ENCODE data around the gene RASGRP3.
"Not testable (repeated sequence)": the region's sequence is repeated elsewhere in the genome, so short reads cannot be mapped to it uniquely, and the experiment has no call there.

The RASGRP3 gene

DNA sequence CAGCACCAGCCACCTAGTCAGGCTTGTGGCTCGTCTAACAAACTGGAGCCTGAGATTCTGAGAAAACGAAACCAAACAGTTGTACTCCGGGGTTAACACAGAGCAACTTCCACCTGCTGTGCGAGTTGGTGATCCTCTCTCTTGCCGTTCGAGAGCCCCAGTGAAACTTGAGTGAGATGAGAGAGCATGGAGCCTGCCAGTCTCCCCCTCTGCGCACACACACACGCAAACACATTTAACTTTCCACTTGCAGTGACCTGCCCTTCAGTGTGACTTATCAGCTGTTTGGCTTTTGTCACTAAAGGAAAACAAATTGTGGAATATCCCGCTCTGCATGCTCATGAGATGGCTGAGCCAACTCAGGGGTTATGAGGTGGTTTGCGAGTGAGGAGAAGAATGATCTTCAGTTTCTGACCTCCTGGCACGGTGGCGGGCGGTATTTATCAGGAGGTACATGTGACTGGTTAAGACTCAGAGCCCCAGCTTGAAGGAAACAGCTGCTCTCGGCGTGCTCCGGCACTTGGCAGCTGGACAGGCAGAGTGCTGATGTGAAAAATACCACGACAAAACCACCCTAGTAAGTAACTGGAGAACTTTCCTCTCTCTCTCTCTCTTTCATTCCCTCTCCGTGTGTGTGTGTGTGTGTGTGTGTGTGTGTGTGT is at the start of gene RASGRP3:
TSS of gene RASGRP3 (plus strand) at position 519 of the 662 bp plus-strand sequence. CDS start 38,488 bp downstream, outside the sequence.
- DNase-seq (ENCODE audit: low spot score) = peak; percentile 70

GRCh38 chr2:33426666-33427231 is 49.7 kb upstream of the RASGRP3 start:
- no peak for DNase-seq (ENCODE audit: low spot score)

- DNase-seq (ENCODE audit: low spot score) = no peak
These were observed 46.4 kb upstream of the RASGRP3 start for GRCh38 chr2:33430077-33430476.

DNA sequence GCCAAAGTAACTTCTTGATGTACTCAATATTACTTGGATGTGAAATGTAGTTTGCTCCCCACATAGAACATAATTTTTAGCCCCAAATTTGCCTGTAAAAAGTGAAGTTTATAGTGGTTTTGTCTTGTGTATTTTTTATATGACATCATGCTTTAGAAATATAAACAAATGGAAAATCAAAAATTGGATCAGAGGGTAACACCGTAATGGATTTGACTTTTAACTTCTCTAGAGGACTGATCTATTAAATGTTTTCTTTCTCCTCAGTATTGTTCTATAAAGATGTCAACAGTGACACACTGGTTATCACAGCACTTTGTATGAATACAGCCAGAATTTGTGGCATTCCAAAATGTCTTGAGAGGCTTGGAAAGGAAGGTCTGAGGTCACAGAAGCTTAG is 45.6 kb upstream of the RASGRP3 start:
- no peak for DNase-seq (ENCODE audit: low spot score)

GRCh38 chr2:33432871-33433270 is 43.6 kb upstream of the RASGRP3 start:
- no peak for DNase-seq (ENCODE audit: low spot score)

- no peak for DNase-seq (ENCODE audit: low spot score)
These were observed 42.9 kb upstream of the RASGRP3 start for GRCh38 chr2:33433279-33434235.

DNA sequence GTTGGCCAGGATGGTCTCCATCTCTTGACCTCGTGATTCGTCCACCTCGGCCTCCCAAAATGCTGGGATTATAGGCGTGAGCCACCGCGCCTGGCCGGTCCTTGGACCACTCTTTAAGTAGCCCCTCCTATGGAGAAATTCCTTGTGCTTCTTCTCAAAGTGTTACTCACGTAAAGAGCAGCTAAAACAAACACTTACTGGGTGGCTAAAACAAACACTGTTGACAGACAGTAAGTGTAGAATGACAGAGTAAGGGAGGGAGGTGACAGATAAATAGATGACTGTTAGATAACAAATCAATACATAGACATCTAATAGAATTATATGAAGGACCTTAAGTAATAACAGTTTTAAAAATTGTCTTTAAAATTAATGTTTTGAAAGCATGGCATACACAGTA is 40.9 kb upstream of the RASGRP3 start:
- no peak for DNase-seq (ENCODE audit: low spot score)

- DNase-seq (ENCODE audit: low spot score) = no peak
These were observed 40.4 kb upstream of the RASGRP3 start for GRCh38 chr2:33436083-33436482.

GRCh38 chr2:33437297-33437696 is 39.2 kb upstream of the RASGRP3 start:
- DNase-seq (ENCODE audit: low spot score) = no peak

GRCh38 chr2:33437815-33438214 is 38.6 kb upstream of the RASGRP3 start:
- DNase-seq (ENCODE audit: low spot score) = no peak

DNA sequence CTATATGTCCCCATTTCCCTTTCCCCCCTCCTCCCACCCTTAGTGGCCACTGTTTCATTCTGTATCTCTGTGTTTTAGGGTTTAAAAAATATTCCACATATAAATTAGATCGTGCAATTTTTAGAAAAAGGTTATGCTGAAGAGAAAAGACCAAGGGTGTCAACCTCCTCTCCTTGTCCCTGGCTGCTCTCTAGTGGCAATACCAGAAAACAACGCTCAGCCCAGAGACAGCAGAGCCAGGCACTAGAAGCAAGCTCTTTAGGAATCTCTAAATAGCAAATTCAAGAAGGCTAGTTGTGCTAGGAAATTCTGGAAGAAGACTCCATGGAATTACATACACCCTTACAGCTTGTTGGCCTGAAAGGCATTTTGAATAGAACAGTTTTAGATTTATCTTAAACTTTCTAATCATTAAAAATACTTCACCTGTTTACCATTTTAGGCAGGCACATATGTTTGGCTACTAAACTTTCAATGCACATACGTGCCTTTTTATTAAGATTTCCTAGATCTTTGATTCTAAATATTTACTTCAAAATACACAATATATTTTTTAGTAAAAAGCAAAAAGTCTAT is 35.1 kb upstream of the RASGRP3 start:
- no peak for DNase-seq (ENCODE audit: low spot score)

GRCh38 chr2:33442052-33442451 is 34.4 kb upstream of the RASGRP3 start:
- DNase-seq (ENCODE audit: low spot score) = not testable (repeated sequence)

- DNase-seq (ENCODE audit: low spot score) = no peak
These were observed 33.8 kb upstream of the RASGRP3 start for GRCh38 chr2:33442528-33443079.

- DNase-seq (ENCODE audit: low spot score) = no peak
These were observed 33.1 kb upstream of the RASGRP3 start for GRCh38 chr2:33443274-33443829.

DNA sequence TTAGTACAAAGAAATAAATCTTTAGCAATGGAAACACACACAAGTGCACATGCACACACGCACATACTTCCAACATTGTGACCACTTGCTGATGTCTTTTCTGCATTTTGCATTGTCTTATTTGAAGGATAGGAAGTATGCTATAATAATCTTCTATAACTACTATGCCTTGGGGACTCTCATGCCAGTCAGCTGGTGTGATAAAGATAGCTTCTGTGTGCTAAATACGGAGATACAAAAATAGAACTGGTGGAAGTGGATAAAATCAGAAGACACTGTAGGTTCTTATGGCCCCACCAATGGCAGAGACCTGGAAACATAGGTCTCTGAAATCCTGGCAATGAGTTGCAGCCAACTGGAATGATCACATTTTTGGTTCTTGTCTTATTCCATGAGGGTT is 31.5 kb upstream of the RASGRP3 start:
- DNase-seq (ENCODE audit: low spot score) = no peak

DNA sequence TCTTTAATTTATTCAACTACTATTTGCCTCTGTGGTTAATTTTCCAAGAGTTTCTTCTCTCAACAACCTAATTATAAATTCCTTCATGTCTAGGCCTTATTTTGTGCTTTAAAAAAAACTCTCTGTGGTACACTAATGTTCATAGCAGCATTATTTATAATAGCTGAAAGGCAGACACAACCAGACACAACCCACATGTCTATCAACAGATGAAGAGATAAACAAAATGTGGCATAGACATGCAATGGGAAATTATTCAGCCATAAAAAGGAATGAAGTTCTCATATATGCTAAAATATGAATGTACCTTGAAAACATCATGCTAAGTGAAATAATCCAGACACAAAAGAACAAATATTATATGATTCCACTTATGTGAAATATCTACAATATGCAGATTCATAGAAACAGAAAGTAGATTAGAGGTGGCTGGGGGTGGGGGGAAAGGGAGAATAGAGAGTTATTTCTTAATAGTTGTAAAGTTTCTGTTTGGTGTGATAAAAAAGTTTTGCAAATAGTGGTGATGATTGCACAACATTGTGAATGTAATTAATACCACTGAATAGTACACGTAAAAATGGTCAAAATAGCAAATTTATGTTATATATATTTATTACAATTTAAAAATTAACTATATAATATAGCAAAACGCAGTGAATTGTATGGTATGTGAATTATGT is 28.1 kb upstream of the RASGRP3 start:
- no peak for DNase-seq (ENCODE audit: low spot score)

GRCh38 chr2:33451214-33451613 is 25.2 kb upstream of the RASGRP3 start:
- DNase-seq (ENCODE audit: low spot score) = no peak

DNA sequence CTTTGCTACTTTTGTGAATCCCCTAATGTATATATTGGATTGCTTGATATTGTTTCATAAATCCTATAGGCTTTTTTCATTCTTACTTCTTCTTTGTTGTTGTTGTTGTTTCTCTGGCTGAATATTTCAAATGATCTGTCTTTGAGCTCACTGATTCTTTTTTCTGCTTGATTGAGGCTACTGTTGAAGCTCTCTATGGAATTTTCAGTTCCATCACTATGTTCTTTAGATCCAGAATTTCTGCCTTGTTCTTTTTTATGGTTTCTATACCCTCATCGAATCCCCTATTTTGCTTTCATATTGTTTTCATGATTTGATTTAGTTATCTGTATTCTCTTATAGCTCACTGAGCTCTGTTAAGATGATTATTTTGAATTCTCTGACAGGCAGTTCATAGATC is 24.6 kb upstream of the RASGRP3 start:
- no peak for DNase-seq (ENCODE audit: low spot score)

- DNase-seq (ENCODE audit: low spot score) = no peak
These were observed 23.9 kb upstream of the RASGRP3 start for GRCh38 chr2:33452545-33452944.

DNA sequence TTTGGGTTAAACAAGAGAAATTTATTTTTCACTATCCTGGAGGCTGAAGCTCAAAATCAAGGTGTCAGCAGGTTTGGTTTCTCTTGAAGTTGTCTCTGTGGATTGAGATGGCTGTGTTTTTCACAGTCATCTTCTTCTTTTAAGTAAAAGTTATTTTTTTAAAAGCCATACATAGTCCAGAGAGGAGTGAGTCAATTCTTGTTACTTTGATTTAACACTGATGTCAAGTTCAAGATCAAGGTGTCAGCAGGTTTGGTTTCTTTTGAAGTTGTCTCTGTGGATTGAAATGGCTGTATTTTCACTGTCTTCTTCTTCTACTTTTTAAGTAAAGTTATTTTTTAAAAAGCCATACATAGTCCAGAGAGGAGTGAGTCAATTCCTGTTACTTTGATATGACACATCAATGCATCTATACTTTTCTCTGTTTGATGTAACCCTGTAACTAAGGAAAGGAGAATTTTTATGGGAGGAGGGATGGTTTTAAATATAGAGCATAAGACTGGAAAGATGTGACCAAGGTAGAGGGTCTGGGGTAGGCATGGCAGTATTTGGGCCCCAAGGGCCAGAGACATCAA is 22.5 kb upstream of the RASGRP3 start:
- DNase-seq (ENCODE audit: low spot score) = no peak

Data from hematopoietic multipotent progenitor cell treated with erythropoietin and hydrocortisone succinate and interleukin-3 and kit ligand, for 17 days (in vitro differentiated cells).